Skeletal muscle tissue (tissue), 4 donors: ENCODE data around the gene MBOAT7. TPM values are rescaled to one million over a fixed set of nuclear protein-coding genes. Genes with fewer than 3 reads are reported as not detected.
"Not testable (repeated sequence)": the region's sequence is repeated elsewhere in the genome, so short reads cannot be mapped to it uniquely, and the experiment has no call there.

ENCODE experiments used
- H3K27ac ChIP-seq: one replicate; pipeline ENCODE4 v1.7.0; 2013; ENCODE audit warnings: mild to moderate bottlenecking, low read depth, low read length, inconsistent platforms
- H3K27me3 ChIP-seq, 3 donors: one replicate each; pipeline ENCODE4 v1.7.0; 2013; ENCODE audit warnings: low read length in 3 of 3; ENCODE audit not compliant: control insufficient read depth in 3 of 3, insufficient read depth in 3 of 3
- H3K36me3 ChIP-seq, 3 donors: one replicate each; pipeline ENCODE4 v1.7.0; 2013; ENCODE audit warnings: low read length in 3 of 3; ENCODE audit not compliant: control insufficient read depth in 3 of 3, insufficient read depth in 3 of 3
- H3K4me1 ChIP-seq, 3 donors: one replicate each; pipeline ENCODE4 v1.7.0; 2013; ENCODE audit warnings: low read length in 3 of 3, mild to moderate bottlenecking in 3 of 3; ENCODE audit not compliant: control insufficient read depth in 3 of 3, insufficient read depth in 3 of 3
- H3K4me3 ChIP-seq, 3 donors: one replicate each; pipeline ENCODE4 v1.7.0; 2013; ENCODE audit warnings: low read length in 3 of 3
- H3K9ac ChIP-seq, 3 donors: one replicate each; pipeline ENCODE4 v1.7.0; 2013; ENCODE audit warnings: low read length in 3 of 3, mild to moderate bottlenecking in 3 of 3, moderate library complexity in 2 of 3, low read depth in 1 of 3
- H3K9me3 ChIP-seq, 3 donors: one replicate each; pipeline ENCODE4 v1.7.0; 2013; ENCODE audit warnings: low read length in 3 of 3; ENCODE audit not compliant: control insufficient read depth in 3 of 3
- total RNA-seq: library from RNA; depleted of rRNA; stranded (reverse); fragments of >200 nt; gene quantifications from one replicate; pipeline ENCODE4 v1.2.3, GENCODE V29; 2014
- donor health status: Osteomylitis.

MBOAT7 gene
- total RNA-seq, 1 donor from 2014 or later: 8.9 TPM

DNA sequence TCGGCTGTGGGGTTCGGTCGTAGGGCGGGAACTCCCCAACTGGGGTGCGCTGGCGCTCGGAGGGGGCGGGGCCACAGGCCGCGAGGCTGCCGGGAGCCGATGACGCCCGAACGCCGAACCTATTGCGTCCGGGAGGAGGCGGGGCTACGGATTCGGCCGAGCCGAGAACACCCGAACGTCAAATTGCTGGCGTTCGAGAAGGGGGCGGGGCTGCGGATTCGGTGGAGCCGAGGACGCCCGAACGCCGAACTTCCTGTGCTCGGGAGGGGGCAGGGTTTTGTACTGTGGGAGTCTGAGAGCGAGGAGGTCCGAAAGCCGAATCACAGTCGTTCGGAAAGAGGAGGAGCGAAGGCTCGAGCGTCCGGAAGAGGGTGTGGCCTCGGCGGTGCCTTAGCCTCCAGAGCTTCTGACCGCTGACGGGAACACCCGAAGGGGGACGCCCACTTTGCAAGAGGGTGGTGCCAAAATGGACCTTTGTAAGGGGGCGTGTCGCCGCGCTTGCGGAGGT lies 1.2 kb upstream of the MBOAT7 start:
- H3K9me3 ChIP-seq: no peaks in the 10 kb centered on the region
- H3K27me3 ChIP-seq: no peaks in the 10 kb centered on the region
- H3K27ac ChIP-seq: peak overlapping the region; percentile 100
- peaks cover 16 to 24% (median 18%) of the 10 kb centered on the region in 3 donors for H3K4me1 ChIP-seq
- H3K4me3 ChIP-seq: peak overlapping the region; percentile 88 to 95 (median 93)
- peaks cover 10 to 22% (median 13%) of the 10 kb centered on the region in 3 donors for H3K36me3 ChIP-seq
- peak overlapping the region; percentile 93 to 97 (median 97) for H3K9ac ChIP-seq

DNA sequence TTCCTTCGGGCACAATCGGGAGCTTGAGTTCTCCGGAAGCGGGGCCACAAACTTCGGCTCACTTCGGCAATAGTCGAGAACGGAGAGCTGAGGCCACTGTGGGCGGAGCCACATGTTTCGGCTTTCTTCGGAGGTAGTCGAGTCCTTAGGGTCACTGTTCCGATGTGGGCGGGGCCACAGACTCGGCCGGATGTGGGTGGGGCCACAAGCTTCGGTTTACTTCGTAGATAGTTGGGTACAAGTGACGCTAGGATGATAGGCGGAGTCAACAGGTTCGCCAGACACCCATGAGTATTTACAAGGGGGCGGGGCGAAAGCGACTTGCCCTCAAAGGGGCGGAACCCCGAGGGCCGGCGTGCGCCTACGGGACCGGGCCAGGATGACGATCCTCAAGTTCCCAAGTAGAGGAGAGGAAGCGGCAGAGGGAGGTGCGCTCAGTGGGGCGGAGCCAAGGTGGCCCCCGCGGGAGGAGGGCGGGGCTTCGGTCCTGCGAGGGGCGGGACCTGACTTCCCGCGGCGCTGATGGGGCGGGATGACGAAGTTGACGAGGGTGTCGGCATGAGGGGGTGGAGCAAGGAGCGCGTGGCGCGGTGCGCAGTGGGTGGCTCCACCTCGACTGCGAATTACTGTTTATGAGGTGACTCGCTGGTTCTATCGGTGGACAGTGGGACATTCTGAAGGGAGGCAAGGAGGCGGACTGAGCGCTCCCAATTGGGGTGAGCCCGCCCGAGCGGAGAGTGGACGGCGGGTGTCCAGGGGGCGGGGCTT lies 539 bp upstream of the MBOAT7 start:
- H3K27ac ChIP-seq: peak overlapping the region; percentile 100
- peaks cover 10 to 18% (median 13%) of the 10 kb centered on the region in 3 donors for H3K36me3 ChIP-seq
- peaks cover 16 to 24% (median 18%) of the 10 kb centered on the region in 3 donors for H3K4me1 ChIP-seq
- no peaks in the 10 kb centered on the region for H3K27me3 ChIP-seq
- H3K9ac ChIP-seq: peak overlapping the region; percentile 93 to 97 (median 97)
- no peaks in the 10 kb centered on the region for H3K9me3 ChIP-seq
- H3K4me3 ChIP-seq: peak overlapping the region; percentile 85 to 95 (median 93)

DNA sequence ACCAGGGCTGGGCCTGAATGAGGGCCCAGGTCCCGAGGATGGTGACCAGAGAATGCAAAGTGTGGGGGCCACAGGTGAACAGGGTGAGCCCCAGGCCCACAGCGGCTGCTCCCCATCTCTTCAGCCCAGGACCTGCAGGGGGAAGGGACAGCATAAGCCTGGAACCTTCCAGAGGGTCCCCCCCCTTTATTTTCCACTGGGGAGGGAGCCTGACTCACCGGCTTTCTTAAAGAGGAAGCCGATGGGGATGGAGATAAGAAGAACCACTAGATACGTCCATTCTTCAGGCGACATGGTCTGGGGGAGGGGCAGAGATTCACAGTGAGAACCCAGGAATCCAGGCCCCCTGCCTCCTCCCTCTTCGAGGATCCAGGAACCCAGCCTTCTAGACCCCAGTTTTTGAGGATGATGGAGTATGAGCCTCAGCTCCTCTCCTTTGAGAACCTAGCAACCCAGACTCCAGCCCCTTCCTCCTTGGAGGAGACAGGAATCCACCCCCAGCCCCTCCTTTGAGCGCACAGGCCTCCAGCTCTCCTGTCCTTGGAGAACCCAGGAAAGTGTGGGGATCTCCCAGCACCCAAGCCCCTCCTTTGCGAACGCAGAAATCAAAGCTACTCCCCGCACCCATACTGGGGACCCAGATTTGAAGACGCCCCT lies 1.0 kb downstream of the MBOAT7 start:
- Histone ChIP-seq H3K27me3 (no peaks in the 10 kb centered on the region), H3K27ac (peak overlapping the region; percentile 100), H3K4me3 (peak overlapping the region; percentile 60 to 95 (median 93)), H3K9ac (peak overlapping the region; percentile 82 to 97 (median 93)), H3K36me3 (peaks cover 9 to 15% (median 11%) of the 10 kb centered on the region in 3 donors), H3K4me1 (peaks cover 16 to 24% (median 18%) of the 10 kb centered on the region in 3 donors), H3K9me3 (no peaks in the 10 kb centered on the region)

DNA sequence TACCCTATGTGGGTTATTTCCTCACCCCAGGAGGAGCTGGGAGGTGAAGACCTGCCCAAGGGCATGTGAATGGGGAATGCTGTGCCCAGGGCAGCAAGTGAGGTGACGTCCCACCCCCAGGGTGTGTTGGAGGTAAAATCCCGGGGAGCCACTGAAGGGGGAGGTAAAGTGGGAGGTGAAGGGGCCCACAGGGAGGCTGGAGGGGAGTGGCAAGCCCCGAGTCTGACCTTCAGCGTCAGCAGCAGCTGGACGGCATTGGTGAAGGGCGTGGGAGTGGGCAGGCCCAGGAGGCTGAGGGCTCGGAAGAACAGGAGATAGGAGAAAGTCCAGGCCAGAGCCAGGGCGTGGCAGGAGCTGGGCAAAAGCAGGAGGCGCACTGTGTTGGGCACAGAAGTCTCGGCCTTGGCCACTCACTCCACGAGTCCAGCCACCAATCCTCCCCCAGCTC lies 2.4 kb downstream of the MBOAT7 start:
- H3K4me3 ChIP-seq: no peak overlapping the region
- H3K9me3 ChIP-seq: no peaks in the 10 kb centered on the region
- H3K27me3 ChIP-seq: no peaks in the 10 kb centered on the region
- no peak overlapping the region for H3K27ac ChIP-seq
- peaks cover 0 to 10% (median 4%) of the 10 kb centered on the region in 3 donors for H3K36me3 ChIP-seq
- H3K4me1 ChIP-seq: peaks cover 13 to 20% (median 15%) of the 10 kb centered on the region in 3 donors
- peak overlapping the region in 1 of 3 donors; percentile 19 for H3K9ac ChIP-seq

DNA sequence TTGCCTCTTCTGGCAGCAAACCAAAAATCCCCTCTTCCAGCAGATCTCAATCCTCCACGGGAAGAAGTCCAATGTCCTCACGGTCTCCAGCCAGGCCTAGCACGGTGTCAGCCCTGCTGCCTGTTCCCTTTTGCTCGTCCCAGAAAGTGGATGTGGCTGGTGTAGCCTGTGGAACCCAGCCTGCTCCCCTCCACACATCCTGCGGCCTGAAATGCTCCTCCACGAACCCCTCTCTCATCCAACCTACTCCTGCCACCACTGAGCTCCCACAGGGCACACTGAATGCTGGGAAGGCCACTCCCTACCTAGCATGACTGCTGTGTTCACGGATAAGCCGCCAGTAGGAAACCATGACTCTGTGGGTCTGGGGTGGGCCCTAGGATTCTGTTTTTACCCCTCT lies 3.0 kb downstream of the MBOAT7 start:
- H3K4me1 ChIP-seq: peaks cover 7 to 14% (median 9%) of the 10 kb centered on the region in 3 donors
- H3K4me3 ChIP-seq: no peak overlapping the region
- peaks cover 0 to 8% (median 3%) of the 10 kb centered on the region in 3 donors for H3K36me3 ChIP-seq
- no peak overlapping the region for H3K9ac ChIP-seq
- no peak overlapping the region for H3K27ac ChIP-seq
- H3K9me3 ChIP-seq: no peaks in the 10 kb centered on the region
- H3K27me3 ChIP-seq: no peaks in the 10 kb centered on the region

DNA sequence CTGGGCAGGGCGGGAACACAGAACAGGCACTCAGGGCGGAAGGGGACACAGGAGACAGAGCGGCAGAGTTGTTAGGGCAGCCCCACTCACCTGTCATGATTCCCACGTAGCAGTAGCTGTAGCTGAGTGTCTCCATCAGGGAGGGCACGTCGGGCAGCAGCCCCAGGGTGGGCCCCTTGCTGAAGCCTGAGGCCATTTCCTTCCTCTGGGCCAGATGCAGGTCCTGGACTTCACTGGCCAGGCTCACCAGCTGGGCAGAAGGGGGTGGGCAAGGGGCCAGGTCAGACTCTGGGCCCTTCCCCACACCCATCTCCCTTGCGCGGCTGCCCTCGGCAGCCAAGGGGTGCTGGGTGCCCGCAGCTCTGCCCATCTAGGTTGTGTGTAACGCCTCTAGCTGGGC lies 5.9 kb downstream of the MBOAT7 start:
- peaks cover 0 to 8% (median 3%) of the 10 kb centered on the region in 3 donors for H3K36me3 ChIP-seq

DNA sequence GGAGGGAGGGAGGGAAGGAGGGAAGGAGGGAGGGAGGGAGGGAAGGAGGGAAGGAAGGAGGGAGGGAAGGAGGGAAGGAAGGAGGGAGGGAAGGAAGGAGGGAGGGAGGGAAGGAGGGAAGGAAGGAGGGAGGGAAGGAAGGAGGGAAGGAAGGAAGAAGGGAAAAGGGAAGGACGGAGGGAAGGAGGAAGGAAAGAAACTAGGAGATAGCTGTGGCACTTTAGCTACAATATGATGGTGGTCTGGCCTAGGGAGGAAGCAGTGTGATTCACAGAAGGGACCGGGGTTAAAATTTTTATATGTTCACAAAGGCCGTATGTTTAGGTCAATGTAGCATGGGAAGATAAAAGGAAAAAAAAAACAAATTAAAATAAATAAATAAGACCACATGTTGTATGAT lies 7.5 kb downstream of the MBOAT7 start:
- not testable (repeated sequence) for H3K9me3 ChIP-seq, H3K4me3 ChIP-seq, H3K27ac ChIP-seq, H3K4me1 ChIP-seq, H3K36me3 ChIP-seq, H3K27me3 ChIP-seq, H3K9ac ChIP-seq

More for the DNA sequence above, 5.9 kb downstream of the MBOAT7 start:
- H3K4me3 ChIP-seq: no peak overlapping the region
- no peaks in the 10 kb centered on the region for H3K27me3 ChIP-seq
- H3K9ac ChIP-seq: no peak overlapping the region
- no peaks in the 10 kb centered on the region for H3K9me3 ChIP-seq
- H3K27ac ChIP-seq: no peak overlapping the region
- peaks cover 2 to 5% (median 4%) of the 10 kb centered on the region in 3 donors for H3K4me1 ChIP-seq

DNA sequence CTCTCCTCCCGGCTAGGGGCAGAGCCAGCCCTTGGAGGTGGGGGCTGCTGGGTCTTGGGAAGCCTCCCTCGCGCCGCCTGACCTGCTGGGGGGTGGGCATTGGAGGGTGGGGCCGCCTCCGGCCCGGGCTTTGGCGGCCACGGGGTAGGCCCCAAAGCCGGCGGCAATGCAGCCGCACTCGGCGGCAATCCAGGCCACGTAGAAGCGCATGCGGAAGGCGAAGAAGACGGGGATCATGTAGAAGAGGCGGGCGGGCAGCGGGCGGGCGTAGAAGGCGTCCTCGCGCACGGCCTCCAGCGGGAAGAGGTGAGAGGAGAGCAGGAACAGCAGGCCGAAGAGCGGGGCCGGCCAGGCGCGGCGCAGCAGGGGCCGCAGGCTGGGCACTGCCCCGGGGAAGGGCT lies 8.7 kb downstream of the MBOAT7 start:
- Histone ChIP-seq H3K4me1 (no peaks in the 10 kb centered on the region), H3K4me3 (no peak overlapping the region), H3K36me3 (peaks cover 0 to 5% (median 3%) of the 10 kb centered on the region in 3 donors), H3K27me3 (no peaks in the 10 kb centered on the region), H3K27ac (no peak overlapping the region), H3K9ac (no peak overlapping the region), H3K9me3 (no peaks in the 10 kb centered on the region)

DNA sequence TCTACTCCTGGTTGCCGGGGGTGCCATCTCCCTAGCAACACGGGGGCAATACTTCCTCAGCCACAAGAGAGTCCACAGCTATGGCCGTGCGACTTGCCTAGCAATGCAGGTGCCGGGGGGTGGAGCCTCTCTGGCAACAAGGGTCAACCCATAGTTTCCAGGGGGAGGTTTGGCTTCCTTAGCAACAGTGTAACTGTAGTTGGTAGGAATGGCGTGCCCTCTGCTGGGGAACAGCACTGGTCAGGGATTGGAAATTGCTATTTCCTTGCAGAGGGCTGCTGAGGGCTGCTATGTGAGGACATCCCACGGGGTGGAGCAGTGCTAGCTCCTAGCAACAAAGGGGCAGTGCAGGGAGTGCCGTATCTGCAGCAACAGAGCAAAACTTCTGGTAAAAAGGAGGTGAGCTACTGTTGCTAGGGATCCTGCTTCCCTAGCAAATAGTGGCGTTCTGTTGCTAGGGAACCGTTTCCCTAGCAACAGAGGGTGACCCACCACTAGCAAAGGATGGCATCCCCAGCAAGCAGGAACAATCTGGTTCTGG lies 9.4 kb downstream of the MBOAT7 start:
- no peak overlapping the region for H3K4me3 ChIP-seq
- no peak overlapping the region for H3K9ac ChIP-seq
- no peaks in the 10 kb centered on the region for H3K9me3 ChIP-seq
- no peaks in the 10 kb centered on the region for H3K27me3 ChIP-seq
- H3K36me3 ChIP-seq: peaks cover 0 to 5% (median 3%) of the 10 kb centered on the region in 3 donors
- H3K27ac ChIP-seq: no peak overlapping the region
- H3K4me1 ChIP-seq: no peaks in the 10 kb centered on the region
